ENCODE measurements around the gene FAM241B. TPM values are rescaled to one million over a fixed set of nuclear protein-coding genes. Genes with fewer than 3 reads are reported as not detected.

FAM241B gene
- total and polyA plus RNA-seq, 7 donors, result 1.1 to 6.2 (median 2.8) TPM

- ATAC-seq (no peak), DNase-seq (no peak)
- Histone ChIP-seq H3K27ac (no peak overlapping the region), H3K9me3 (no peaks in the 10 kb centered on the region), H3K27me3 (ENCODE audit: insufficient read depth in 3 of 3, low read length in 2 of 3) (no peaks in the 10 kb centered on the region), H3K4me1 (peaks cover 2% of the 10 kb centered on the region), H3K4me3 (no peak overlapping the region), H3K36me3 (ENCODE audit: insufficient read depth in 1 of 2, low read depth in 1 of 2) (no peaks in the 10 kb centered on the region)
- TF ChIP-seq, protein P1, sequence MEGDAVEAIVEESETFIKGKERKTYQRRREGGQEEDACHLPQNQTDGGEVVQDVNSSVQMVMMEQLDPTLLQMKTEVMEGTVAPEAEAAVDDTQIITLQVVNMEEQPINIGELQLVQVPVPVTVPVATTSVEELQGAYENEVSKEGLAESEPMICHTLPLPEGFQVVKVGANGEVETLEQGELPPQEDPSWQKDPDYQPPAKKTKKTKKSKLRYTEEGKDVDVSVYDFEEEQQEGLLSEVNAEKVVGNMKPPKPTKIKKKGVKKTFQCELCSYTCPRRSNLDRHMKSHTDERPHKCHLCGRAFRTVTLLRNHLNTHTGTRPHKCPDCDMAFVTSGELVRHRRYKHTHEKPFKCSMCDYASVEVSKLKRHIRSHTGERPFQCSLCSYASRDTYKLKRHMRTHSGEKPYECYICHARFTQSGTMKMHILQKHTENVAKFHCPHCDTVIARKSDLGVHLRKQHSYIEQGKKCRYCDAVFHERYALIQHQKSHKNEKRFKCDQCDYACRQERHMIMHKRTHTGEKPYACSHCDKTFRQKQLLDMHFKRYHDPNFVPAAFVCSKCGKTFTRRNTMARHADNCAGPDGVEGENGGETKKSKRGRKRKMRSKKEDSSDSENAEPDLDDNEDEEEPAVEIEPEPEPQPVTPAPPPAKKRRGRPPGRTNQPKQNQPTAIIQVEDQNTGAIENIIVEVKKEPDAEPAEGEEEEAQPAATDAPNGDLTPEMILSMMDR (IDR thresholded peaks at IDR 0.05), result no peak
- intact Hi-C loops (cut with DNase I), result loop anchor here in 1 of 2 donors (5.0 kb wide), 2 partner anchors 152 to 262 kb away; partner anchors contain the start of gene COL13A1
- 90 to 96% (median 92%) methylated on average over 9 of the region's 9 CpGs for WGBS, 3 donors
Measured at GRCh38 chr10:69649786-69650550, 19.9 kb downstream of the FAM241B start.

- TF ChIP-seq, protein P1 (IDR thresholded peaks at IDR 0.05), result no peak
- H3K4me1 ChIP-seq, result peaks cover 10% of the 10 kb centered on the region
- no peaks in the 10 kb centered on the region for H3K9me3 ChIP-seq
- ATAC-seq (no peak), DNase-seq (peak in 1 of 2 donors; percentile 6)
- intact Hi-C loops (cut with DNase I), result no loop called here
- H3K27ac ChIP-seq, result no peak overlapping the region
- WGBS, 3 donors, result 70 to 73% (median 70%) methylated on average over 13 of the region's 13 CpGs
- no peaks in the 10 kb centered on the region for H3K36me3 ChIP-seq (ENCODE audit: insufficient read depth in 1 of 2, low read depth in 1 of 2)
- H3K4me3 ChIP-seq, result no peak overlapping the region
- no peaks in the 10 kb centered on the region for H3K27me3 ChIP-seq (ENCODE audit: insufficient read depth in 3 of 3, low read length in 2 of 3)
Measured at GRCh38 chr10:69650589-69651261, 20.7 kb downstream of the FAM241B start.

DNA sequence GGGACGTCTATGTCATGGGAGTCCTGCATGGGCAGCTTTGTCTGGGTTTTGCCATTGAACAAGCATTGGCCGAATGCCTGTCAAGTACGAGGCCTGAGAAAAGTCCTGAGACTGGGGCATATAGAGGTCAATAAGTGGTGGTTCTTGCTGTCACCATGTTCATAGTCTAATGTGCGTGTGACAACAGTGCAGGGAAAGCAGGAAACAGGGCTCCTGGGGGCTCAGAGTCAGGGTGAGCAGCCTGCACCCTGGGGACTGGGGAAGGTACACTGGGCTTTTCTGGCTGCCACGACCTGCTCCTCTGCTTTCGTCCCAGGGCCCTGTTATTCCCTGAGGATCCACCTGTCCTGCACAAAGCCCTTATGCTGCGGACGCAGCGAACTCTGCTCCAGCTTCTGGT is 21.3 kb downstream of the FAM241B start:
- Histone ChIP-seq H3K4me1 (peaks cover 10% of the 10 kb centered on the region), H3K27ac (no peak overlapping the region), H3K27me3 (ENCODE audit: insufficient read depth in 3 of 3, low read length in 2 of 3) (no peaks in the 10 kb centered on the region), H3K9me3 (no peaks in the 10 kb centered on the region), H3K36me3 (ENCODE audit: insufficient read depth in 1 of 2, low read depth in 1 of 2) (no peaks in the 10 kb centered on the region), H3K4me3 (no peak overlapping the region)
- 54 to 60% (median 58%) methylated on average over 9 of the region's 9 CpGs for WGBS, 3 donors
- intact Hi-C loops (cut with DNase I), result no loop called here
- DNase-seq, result peak in 1 of 2 donors; percentile 23
- TF ChIP-seq, protein P1 (IDR thresholded peaks at IDR 0.05), result no peak
- ATAC-seq, result no peak

GRCh38 chr10:69652111-69652856 is 22.2 kb downstream of the FAM241B start:
- Histone ChIP-seq H3K36me3 (ENCODE audit: insufficient read depth in 1 of 2, low read depth in 1 of 2) (no peaks in the 10 kb centered on the region), H3K27me3 (ENCODE audit: insufficient read depth in 3 of 3, low read length in 2 of 3) (no peaks in the 10 kb centered on the region), H3K4me1 (peaks cover 10% of the 10 kb centered on the region), H3K9me3 (no peaks in the 10 kb centered on the region), H3K27ac (no peak overlapping the region), H3K4me3 (no peak overlapping the region)
- ATAC-seq (no peak), DNase-seq (peak in 1 of 2 donors; percentile 32)
- intact Hi-C loops (cut with DNase I), result no loop called here
- TF ChIP-seq, protein P1 (IDR thresholded peaks at IDR 0.05), result no peak
- WGBS, 3 donors, result 91 to 92% (median 92%) methylated on average over 14 of the region's 14 CpGs

Data from psoas muscle (tissue), 8 donors.